A204.1 (cell line): ENCODE measurements around the gene BTAF1.
"Not testable (repeated sequence)": the region's sequence is repeated elsewhere in the genome, so short reads cannot be mapped to it uniquely, and the experiment has no call there.

ENCODE experiments used
- FAIRE-seq: peaks from 2 replicates; lab custom pipeline; 2012; peaks lifted over from hg19 to GRCh38; lab: Jason Lieb, UNC

BTAF1 gene

GRCh38 chr10:91923371-91924211 lies at the start of gene BTAF1:
BTAF1 (plus strand) TSS chr10:91923770; CDS start chr10:91924077, 307 bp downstream.
- peak; percentile 82 for FAIRE-seq

GRCh38 chr10:91875156-91875555 lies 48.4 kb upstream of the BTAF1 start:
- FAIRE-seq, result no peak

GRCh38 chr10:91875779-91876178 lies 47.8 kb upstream of the BTAF1 start:
- no peak for FAIRE-seq

GRCh38 chr10:91879515-91880170 lies 43.9 kb upstream of the BTAF1 start:
- FAIRE-seq, result no peak

GRCh38 chr10:91880310-91880709 lies 43.3 kb upstream of the BTAF1 start:
- FAIRE-seq, result no peak

- FAIRE-seq, result no peak
These were observed 39.8 kb upstream of the BTAF1 start for GRCh38 chr10:91883549-91884444.

GRCh38 chr10:91884536-91884935 lies 39.0 kb upstream of the BTAF1 start:
- no peak for FAIRE-seq

- FAIRE-seq, result no peak
These were observed 38.0 kb upstream of the BTAF1 start for GRCh38 chr10:91885362-91886079.

- FAIRE-seq, result no peak
These were observed 36.7 kb upstream of the BTAF1 start for GRCh38 chr10:91886954-91887271.

- no peak for FAIRE-seq
These were observed 36.1 kb upstream of the BTAF1 start for GRCh38 chr10:91887272-91888076.

GRCh38 chr10:91891125-91892001 lies 32.2 kb upstream of the BTAF1 start:
- FAIRE-seq, result no peak

GRCh38 chr10:91893051-91893450 lies 30.5 kb upstream of the BTAF1 start:
- FAIRE-seq, result no peak

GRCh38 chr10:91894261-91894685 lies 29.3 kb upstream of the BTAF1 start:
- FAIRE-seq, result not testable (repeated sequence)

- no peak for FAIRE-seq
These were observed 27.3 kb upstream of the BTAF1 start for GRCh38 chr10:91896212-91896756.

- FAIRE-seq, result no peak
These were observed 26.1 kb upstream of the BTAF1 start for GRCh38 chr10:91897421-91897820.

- no peak for FAIRE-seq
These were observed 21.5 kb upstream of the BTAF1 start for GRCh38 chr10:91901784-91902677.

GRCh38 chr10:91907033-91907594 lies 16.5 kb upstream of the BTAF1 start:
- no peak for FAIRE-seq

GRCh38 chr10:91907914-91908336 lies 15.6 kb upstream of the BTAF1 start:
- no peak for FAIRE-seq
